HEK293 (cell line): ENCODE measurements around the gene ARHGAP45.

Source experiments
- CTCF ChIA-PET: fragments of 350-600 bp; formaldehyde crosslinking; extraction: SDS; loops from one replicate; lab custom pipeline; 2021; ENCODE audit warnings: antibody characterized with exemption; lab: Yijun Ruan, JAX
- POLR2A ChIA-PET: fragments of 300-600 bp; formaldehyde crosslinking; extraction: SDS; loops from one replicate; lab custom pipeline; 2020; ENCODE audit warnings: antibody characterized with exemption, inconsistent platforms; lab: Yijun Ruan, JAX
- H3K27ac ChIP-seq: fragments of 200-500 bp; sonication (Bioruptor generic); 2 replicates; pipeline ENCODE4 v1.5.1; 2014; ENCODE audit warnings: low read depth, low read length, control low read depth, inconsistent platforms; ENCODE audit errors: extremely low read depth
- H3K36me3 ChIP-seq, 2 experiments: fragments of 200-500 bp in 1 of 2; sonication (Bioruptor generic) in 1 of 2; 1 replicate in 1 of 2; 2 replicates in 1 of 2; pipeline ENCODE4 v1.5.1; 2014 to 2017; ENCODE audit warnings: inconsistent platforms in 2 of 2, low read length in 2 of 2; ENCODE audit not compliant: control insufficient read depth in 2 of 2, insufficient read depth in 1 of 2
- H3K4me1 ChIP-seq: fragments of 200-500 bp; sonication (Bioruptor generic); 2 replicates; pipeline ENCODE4 v1.5.1; 2014; ENCODE audit warnings: mild to moderate bottlenecking, low read length, inconsistent platforms; ENCODE audit not compliant: control insufficient read depth, insufficient read depth
- H3K4me3 ChIP-seq: 2 replicates; pipeline ENCODE4 v1.5.1; 2011; ENCODE audit warnings: low read depth, mild to moderate bottlenecking, control low read depth, low read length, moderate library complexity
- H3K9me3 ChIP-seq: fragments of 200-500 bp; sonication (Bioruptor generic); 2 replicates; pipeline ENCODE4 v1.5.1; 2014; ENCODE audit warnings: low read depth, low read length, inconsistent platforms; ENCODE audit not compliant: control insufficient read depth, insufficient read depth
- EGR2 ChIP-seq: fragments of 450-650 bp; formaldehyde crosslinking; IDR thresholded peaks from 2 replicates; pipeline ENCODE4 v1.5.1; 2016; ENCODE audit warnings: low read depth, missing biosample characterization, missing genetic modification characterization
- HOXD13 ChIP-seq: sonication (generic); formaldehyde crosslinking; IDR thresholded peaks from 2 replicates; pipeline ENCODE4 v1.8.0; 2022; ENCODE audit warnings: missing genetic modification reagents, borderline replicate concordance
- REPIN1 ChIP-seq: fragments of 450-650 bp; formaldehyde crosslinking; IDR thresholded peaks from 2 replicates; pipeline ENCODE4 v1.5.1; 2017; ENCODE audit warnings: missing biosample characterization, missing genetic modification characterization, low read depth
- SCRT2 ChIP-seq: fragments of 450-650 bp; formaldehyde crosslinking; IDR thresholded peaks from 2 replicates; pipeline ENCODE4 v1.5.1; 2016; ENCODE audit warnings: missing biosample characterization, missing genetic modification characterization
- SP2 ChIP-seq: fragments of 450-650 bp; formaldehyde crosslinking; IDR thresholded peaks from 2 replicates; pipeline ENCODE4 v1.5.1; 2016; ENCODE audit warnings: missing biosample characterization, missing genetic modification characterization
- TCF7L2 ChIP-seq: IDR thresholded peaks from 2 replicates; pipeline ENCODE4 v1.6.1; 2011; ENCODE audit warnings: low read depth, mild to moderate bottlenecking, inconsistent platforms, low read length, moderate library complexity, borderline replicate concordance
- ZNF146 ChIP-seq: fragments of 450-650 bp; formaldehyde crosslinking; IDR thresholded peaks from 2 replicates; pipeline ENCODE4 v1.5.1; 2016; ENCODE audit warnings: missing biosample characterization, missing genetic modification characterization
- ZNF16 ChIP-seq: fragments of 450-650 bp; formaldehyde crosslinking; IDR thresholded peaks from 2 replicates; pipeline ENCODE4 v1.5.1; 2016; ENCODE audit warnings: low read depth, missing biosample characterization, missing genetic modification characterization
- ZNF266 ChIP-seq: fragments of 450-650 bp; formaldehyde crosslinking; IDR thresholded peaks from 2 replicates; pipeline ENCODE4 v1.5.1; 2016; ENCODE audit warnings: missing biosample characterization, missing genetic modification characterization, low read depth
- ZNF324 ChIP-seq: fragments of 450-650 bp; formaldehyde crosslinking; IDR thresholded peaks from 2 replicates; pipeline ENCODE4 v1.5.1; 2016; ENCODE audit warnings: missing biosample characterization, missing genetic modification characterization
- ZNF335 ChIP-seq: fragments of 450-650 bp; formaldehyde crosslinking; conservative IDR thresholded peaks from 2 replicates; pipeline ENCODE4 v1.5.1; 2016; ENCODE audit warnings: missing biosample characterization, missing genetic modification characterization
- ZNF341 ChIP-seq: fragments of 450-650 bp; formaldehyde crosslinking; IDR thresholded peaks from 2 replicates; pipeline ENCODE4; 2016; ENCODE audit warnings: low read depth, missing biosample characterization, missing genetic modification characterization
- ZNF391 ChIP-seq: fragments of 450-650 bp; formaldehyde crosslinking; IDR thresholded peaks from 2 replicates; pipeline ENCODE4 v1.5.1; 2016; ENCODE audit warnings: low read depth, missing biosample characterization, missing genetic modification characterization, borderline replicate concordance
- ZNF426 ChIP-seq: fragments of 450-650 bp; formaldehyde crosslinking; IDR thresholded peaks from 2 replicates; pipeline ENCODE4 v1.5.1; 2017; ENCODE audit warnings: missing biosample characterization, missing genetic modification characterization, mild to moderate bottlenecking, inconsistent platforms, moderate library complexity
- ZNF433 ChIP-seq: fragments of 450-650 bp; formaldehyde crosslinking; IDR thresholded peaks from 2 replicates; pipeline ENCODE4 v1.5.1; 2016; ENCODE audit warnings: missing biosample characterization, missing genetic modification characterization, low read depth
- ZNF530 ChIP-seq: fragments of 450-650 bp; formaldehyde crosslinking; IDR thresholded peaks from 2 replicates; pipeline ENCODE4 v1.5.1; 2016; ENCODE audit warnings: low read depth, missing biosample characterization, missing genetic modification characterization
- ZNF549 ChIP-seq: fragments of 450-650 bp; IDR thresholded peaks from 2 replicates; pipeline ENCODE4 v1.5.1; 2018; ENCODE audit warnings: missing biosample characterization, missing genetic modification characterization, mild to moderate bottlenecking, inconsistent platforms, moderate library complexity
- ZNF585B ChIP-seq: fragments of 450-650 bp; formaldehyde crosslinking; IDR thresholded peaks from 2 replicates; pipeline ENCODE4 v1.5.1; 2016; ENCODE audit warnings: missing biosample characterization, missing genetic modification characterization
- ZNF701 ChIP-seq: fragments of 450-650 bp; formaldehyde crosslinking; IDR thresholded peaks from 2 replicates; pipeline ENCODE4 v1.5.1; 2016; ENCODE audit warnings: missing biosample characterization, missing genetic modification characterization
- TF ChIP-seq, protein P1 (sequence below): fragments of 450-650 bp; formaldehyde crosslinking; IDR thresholded peaks from 2 replicates; pipeline ENCODE4 v1.5.1; 2016; ENCODE audit warnings: missing biosample characterization, missing genetic modification characterization
- TF ChIP-seq, protein P2 (sequence below): fragments of 450-650 bp; formaldehyde crosslinking; IDR thresholded peaks from 2 replicates; pipeline ENCODE4; 2016; ENCODE audit warnings: missing biosample characterization, missing genetic modification characterization
- TF ChIP-seq, protein P3 (sequence below): fragments of 450-650 bp; formaldehyde crosslinking; IDR thresholded peaks from 2 replicates; pipeline ENCODE4 v1.5.1; 2017; ENCODE audit warnings: missing biosample characterization, missing genetic modification characterization
- TF ChIP-seq, protein P4 (sequence below): fragments of 450-650 bp; formaldehyde crosslinking; IDR thresholded peaks from 2 replicates; pipeline ENCODE4 v1.5.1; 2017; ENCODE audit warnings: missing biosample characterization, missing genetic modification characterization
- TF ChIP-seq, protein P5 (sequence below): fragments of 450-650 bp; formaldehyde crosslinking; IDR thresholded peaks from 2 replicates; pipeline ENCODE4 v1.5.0; 2017; ENCODE audit warnings: missing biosample characterization, missing genetic modification characterization, borderline replicate concordance

ARHGAP45 gene

DNA sequence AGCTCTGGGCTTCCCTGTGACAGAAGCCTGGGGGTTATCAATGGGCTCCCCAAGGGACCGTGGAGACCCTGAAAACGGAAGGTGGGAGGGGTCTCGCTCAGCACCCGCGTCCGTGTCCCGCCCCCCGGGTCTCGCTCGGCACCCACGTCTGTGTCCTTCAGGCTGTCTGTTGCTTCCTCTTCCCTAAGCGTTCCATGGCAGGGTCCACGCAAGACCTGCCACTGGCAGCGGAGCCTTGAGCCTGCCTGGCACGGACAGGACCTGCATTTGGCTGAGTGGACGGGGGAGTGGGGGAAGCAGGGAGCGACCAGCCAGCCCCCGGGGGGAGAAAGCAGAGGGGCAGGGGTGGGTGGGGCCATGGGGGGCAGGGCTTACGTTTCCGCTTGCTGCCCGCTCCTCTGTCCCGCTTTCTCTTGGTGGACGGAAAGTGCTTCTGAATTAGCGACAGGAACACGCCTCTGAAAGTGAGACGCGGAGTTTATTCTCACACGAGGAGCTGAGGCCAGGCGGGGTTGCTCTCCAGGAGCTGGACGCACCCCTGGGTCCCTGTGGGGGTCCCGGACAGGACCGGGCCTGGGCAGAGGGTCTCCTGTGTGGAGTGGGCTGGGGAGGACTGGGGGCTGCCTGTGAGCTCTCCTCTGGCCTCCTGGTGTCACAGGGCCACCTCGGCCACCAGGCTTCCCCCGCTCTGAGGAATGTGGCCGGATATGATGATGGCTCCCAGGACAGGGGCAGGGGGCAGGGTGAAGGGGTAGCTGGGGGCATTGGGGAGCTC lies 48.9 kb downstream of the ARHGAP45 start (continued):
- TF ChIP-seq, protein P1, sequence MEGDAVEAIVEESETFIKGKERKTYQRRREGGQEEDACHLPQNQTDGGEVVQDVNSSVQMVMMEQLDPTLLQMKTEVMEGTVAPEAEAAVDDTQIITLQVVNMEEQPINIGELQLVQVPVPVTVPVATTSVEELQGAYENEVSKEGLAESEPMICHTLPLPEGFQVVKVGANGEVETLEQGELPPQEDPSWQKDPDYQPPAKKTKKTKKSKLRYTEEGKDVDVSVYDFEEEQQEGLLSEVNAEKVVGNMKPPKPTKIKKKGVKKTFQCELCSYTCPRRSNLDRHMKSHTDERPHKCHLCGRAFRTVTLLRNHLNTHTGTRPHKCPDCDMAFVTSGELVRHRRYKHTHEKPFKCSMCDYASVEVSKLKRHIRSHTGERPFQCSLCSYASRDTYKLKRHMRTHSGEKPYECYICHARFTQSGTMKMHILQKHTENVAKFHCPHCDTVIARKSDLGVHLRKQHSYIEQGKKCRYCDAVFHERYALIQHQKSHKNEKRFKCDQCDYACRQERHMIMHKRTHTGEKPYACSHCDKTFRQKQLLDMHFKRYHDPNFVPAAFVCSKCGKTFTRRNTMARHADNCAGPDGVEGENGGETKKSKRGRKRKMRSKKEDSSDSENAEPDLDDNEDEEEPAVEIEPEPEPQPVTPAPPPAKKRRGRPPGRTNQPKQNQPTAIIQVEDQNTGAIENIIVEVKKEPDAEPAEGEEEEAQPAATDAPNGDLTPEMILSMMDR (tag by site-specific recombination): no peak
- TF ChIP-seq ZNF701 (tag by site-specific recombination) (no peak), ZNF585B (tag by site-specific recombination) (no peak)
- TF ChIP-seq, all 188 proteins: peak for 0

DNA sequence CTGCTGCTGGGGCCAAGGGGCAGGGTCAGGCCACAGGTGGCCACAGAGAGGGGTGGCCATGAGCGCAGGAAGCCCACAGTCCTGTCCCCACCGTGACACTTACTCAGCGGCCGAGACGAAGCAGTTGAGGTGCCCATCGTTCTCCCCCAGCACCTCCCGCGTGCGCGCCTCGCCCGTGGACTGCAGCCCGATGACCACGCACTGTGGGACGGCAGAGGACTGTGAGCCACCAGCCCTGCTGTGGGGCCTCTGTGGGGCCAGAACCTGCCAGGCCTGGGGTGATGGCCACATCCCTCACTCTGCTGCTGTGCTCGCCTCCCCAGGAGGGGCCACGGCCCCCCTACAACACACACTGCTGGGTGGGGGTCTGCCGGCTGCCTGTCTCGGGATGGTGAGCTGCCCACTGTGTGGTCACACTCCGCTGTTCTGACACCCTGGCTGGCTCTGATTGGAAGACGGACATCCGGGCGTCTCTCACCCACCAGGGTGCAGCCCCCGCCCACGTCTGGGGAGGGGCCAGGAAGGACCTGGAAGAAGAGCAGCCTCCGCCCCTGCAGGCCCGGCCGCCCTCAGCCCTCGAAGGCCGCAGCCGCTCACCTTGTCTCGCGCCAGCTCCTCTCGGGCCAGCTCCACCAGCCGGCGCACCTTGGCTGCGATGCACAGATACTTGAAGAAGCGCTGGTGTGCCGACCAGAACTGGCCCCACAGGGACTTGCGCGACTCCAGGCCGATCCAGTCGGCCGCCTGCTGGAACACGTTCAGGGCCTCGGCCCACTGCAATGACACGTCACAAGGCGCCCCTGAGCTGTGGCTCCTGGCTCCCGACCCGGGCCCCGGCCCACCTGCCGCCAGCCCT lies 50.0 kb downstream of the ARHGAP45 start:
- CTCF ChIA-PET: interaction anchor here (0.6 to 0.9 kb wide), 2 partner anchors 54 to 107 kb away, joined by 3 read pairs; no protein-coding TSS in a partner anchor
- Histone ChIP-seq H3K36me3 (peaks cover 7 to 44% of the 10 kb centered on the region in 2 experiments; a peak in 2 of 3 replicates), H3K27ac (no peak overlapping the region)
- TF ChIP-seq ZNF341 (tag by site-specific recombination) (0 out of 2 replicates have a peak, but pooled peaks have one; percentile 8), ZNF391 (tag by site-specific recombination) (no peak), SP2 (peak; percentile 25), REPIN1 (tag by site-specific recombination) (no peak), ZNF530 (tag by site-specific recombination) (no peak), EGR2 (tag by site-specific recombination) (0 out of 2 replicates have a peak, but pooled peaks have one; percentile 31), ZNF426 (tag by site-specific recombination) (no peak), HOXD13 (CRISPR knock-in tag) (no peak), ZNF433 (tag by site-specific recombination) (no peak), ZNF266 (tag by site-specific recombination) (no peak), ZNF16 (tag by site-specific recombination) (no peak), ZNF335 (tag by site-specific recombination) (no peak), ZNF324 (tag by site-specific recombination) (no peak), ZNF146 (tag by site-specific recombination) (no peak), SCRT2 (tag by site-specific recombination) (peak; percentile 42; the same call in 1 of the 2 replicates), ZNF549 (tag by site-specific recombination) (no peak), TCF7L2 (no peak)
- TF ChIP-seq, protein P2, sequence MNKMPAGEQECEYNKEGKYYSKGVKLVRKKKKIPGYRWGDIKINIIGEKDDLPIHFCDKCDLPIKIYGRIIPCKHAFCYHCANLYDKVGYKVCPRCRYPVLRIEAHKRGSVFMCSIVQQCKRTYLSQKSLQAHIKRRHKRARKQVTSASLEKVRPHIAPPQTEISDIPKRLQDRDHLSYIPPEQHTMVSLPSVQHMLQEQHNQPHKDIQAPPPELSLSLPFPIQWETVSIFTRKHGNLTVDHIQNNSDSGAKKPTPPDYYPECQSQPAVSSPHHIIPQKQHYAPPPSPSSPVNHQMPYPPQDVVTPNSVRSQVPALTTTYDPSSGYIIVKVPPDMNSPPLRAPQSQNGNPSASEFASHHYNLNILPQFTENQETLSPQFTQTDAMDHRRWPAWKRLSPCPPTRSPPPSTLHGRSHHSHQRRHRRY (tag by site-specific recombination): no peak
- TF ChIP-seq, protein P3, sequence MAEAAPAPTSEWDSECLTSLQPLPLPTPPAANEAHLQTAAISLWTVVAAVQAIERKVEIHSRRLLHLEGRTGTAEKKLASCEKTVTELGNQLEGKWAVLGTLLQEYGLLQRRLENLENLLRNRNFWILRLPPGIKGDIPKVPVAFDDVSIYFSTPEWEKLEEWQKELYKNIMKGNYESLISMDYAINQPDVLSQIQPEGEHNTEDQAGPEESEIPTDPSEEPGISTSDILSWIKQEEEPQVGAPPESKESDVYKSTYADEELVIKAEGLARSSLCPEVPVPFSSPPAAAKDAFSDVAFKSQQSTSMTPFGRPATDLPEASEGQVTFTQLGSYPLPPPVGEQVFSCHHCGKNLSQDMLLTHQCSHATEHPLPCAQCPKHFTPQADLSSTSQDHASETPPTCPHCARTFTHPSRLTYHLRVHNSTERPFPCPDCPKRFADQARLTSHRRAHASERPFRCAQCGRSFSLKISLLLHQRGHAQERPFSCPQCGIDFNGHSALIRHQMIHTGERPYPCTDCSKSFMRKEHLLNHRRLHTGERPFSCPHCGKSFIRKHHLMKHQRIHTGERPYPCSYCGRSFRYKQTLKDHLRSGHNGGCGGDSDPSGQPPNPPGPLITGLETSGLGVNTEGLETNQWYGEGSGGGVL: no peak
- TF ChIP-seq, protein P4, sequence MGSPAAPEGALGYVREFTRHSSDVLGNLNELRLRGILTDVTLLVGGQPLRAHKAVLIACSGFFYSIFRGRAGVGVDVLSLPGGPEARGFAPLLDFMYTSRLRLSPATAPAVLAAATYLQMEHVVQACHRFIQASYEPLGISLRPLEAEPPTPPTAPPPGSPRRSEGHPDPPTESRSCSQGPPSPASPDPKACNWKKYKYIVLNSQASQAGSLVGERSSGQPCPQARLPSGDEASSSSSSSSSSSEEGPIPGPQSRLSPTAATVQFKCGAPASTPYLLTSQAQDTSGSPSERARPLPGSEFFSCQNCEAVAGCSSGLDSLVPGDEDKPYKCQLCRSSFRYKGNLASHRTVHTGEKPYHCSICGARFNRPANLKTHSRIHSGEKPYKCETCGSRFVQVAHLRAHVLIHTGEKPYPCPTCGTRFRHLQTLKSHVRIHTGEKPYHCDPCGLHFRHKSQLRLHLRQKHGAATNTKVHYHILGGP (tag by site-specific recombination): no peak
- TF ChIP-seq, protein P5, sequence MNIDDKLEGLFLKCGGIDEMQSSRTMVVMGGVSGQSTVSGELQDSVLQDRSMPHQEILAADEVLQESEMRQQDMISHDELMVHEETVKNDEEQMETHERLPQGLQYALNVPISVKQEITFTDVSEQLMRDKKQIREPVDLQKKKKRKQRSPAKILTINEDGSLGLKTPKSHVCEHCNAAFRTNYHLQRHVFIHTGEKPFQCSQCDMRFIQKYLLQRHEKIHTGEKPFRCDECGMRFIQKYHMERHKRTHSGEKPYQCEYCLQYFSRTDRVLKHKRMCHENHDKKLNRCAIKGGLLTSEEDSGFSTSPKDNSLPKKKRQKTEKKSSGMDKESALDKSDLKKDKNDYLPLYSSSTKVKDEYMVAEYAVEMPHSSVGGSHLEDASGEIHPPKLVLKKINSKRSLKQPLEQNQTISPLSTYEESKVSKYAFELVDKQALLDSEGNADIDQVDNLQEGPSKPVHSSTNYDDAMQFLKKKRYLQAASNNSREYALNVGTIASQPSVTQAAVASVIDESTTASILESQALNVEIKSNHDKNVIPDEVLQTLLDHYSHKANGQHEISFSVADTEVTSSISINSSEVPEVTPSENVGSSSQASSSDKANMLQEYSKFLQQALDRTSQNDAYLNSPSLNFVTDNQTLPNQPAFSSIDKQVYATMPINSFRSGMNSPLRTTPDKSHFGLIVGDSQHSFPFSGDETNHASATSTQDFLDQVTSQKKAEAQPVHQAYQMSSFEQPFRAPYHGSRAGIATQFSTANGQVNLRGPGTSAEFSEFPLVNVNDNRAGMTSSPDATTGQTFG (tag by site-specific recombination): no peak

More for the DNA sequence above, 50.0 kb downstream of the ARHGAP45 start:
- Histone ChIP-seq H3K4me3 (no peak overlapping the region), H3K9me3 (no peaks in the 10 kb centered on the region), H3K4me1 (peaks cover 4% of the 10 kb centered on the region; the same call in 1 of the 2 replicates)
- POLR2A ChIA-PET: no interaction called here
